HG03460 (cell line): ENCODE measurements around the gene PSMD11.
"Not testable (repeated sequence)": the region's sequence is repeated elsewhere in the genome, so short reads cannot be mapped to it uniquely, and the experiment has no call there.

Source experiments
- ATAC-seq: cut with Tn5 transposase; IDR thresholded peaks from one replicate; pipeline ENCODE4 v1.9.1; 2021; ENCODE audit not compliant: unreplicated experiment

The PSMD11 gene

DNA sequence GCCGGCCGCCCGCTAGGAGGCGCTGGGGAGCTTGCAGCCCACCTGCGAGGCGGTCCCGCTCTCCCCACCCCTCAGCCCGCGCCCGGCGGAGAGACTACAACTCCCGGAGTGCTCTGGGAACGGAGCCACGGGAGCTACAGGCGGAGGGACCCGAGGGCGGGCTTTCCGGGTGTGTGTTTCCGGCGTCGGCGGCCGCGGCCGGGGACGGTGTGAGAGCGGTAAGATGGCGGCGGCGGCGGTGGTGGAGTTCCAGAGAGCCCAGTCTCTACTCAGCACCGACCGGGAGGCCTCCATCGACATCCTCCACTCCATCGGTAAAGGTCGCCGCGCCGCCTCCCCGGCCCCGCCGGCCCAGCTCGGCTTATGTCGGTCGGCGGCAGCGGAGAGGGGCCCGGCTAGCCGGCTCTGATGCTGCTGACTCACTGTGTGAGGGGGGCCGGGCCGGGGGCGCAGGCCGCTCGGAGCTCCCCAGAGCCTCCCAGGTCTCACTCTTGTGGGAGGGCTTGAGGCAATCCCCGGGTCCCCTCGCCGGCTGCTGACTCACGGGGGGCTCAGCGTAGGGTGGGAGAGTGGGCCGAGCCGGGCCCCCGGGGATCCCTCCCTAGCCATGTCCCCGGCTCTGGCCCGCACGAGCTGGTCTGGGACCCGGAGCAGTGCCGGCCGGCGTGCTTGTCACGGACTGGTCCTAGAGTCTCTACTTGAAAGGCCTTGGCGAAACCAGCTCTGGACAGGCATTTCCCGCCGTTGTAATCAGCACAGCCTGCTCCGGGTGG lies at the start of gene PSMD11:
Gene PSMD11 (plus strand): TSS at position 210 of the 773 bp plus-strand sequence. CDS start 14 bp downstream, at position 224.
- ATAC-seq = peak; percentile 84

DNA sequence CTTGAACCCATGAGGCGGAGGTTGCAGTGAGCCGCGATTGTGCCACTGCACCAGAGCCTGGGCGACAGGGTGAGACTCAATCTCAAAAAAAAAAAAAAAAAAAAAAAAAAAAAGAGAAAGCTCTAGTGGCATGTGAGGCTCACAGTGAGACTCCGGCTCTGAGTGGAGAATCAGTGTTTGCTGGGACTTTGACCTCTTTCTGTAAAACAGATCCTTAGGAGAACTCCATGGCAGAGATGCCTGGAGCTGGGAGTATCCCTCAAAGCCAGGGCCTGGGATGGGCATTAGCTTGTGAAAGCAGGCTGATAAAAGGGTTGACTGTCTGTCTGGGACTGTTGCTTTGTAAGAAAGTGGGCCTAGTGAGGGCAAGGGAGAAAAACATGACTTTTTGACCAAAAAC lies 48.0 kb upstream of the PSMD11 start:
- ATAC-seq = no peak

DNA sequence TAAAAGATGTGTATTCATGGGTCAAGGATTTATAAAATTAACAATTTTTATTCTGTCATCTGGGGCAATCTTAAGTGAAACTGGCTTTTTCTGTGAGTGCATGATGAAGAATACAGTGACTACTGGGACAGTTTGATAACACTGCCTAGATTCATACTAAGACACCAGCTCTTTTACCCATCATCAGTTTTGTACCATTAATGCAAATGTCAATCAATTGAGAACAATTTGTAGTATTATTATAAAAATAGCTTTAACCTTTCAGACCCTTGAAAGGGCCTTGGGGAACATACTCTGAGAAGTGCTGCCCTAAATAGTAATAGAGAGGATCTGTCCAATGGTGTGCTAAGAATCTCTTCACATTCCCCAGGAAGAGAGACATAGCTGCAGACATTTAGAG lies 45.4 kb upstream of the PSMD11 start:
- ATAC-seq = no peak

DNA sequence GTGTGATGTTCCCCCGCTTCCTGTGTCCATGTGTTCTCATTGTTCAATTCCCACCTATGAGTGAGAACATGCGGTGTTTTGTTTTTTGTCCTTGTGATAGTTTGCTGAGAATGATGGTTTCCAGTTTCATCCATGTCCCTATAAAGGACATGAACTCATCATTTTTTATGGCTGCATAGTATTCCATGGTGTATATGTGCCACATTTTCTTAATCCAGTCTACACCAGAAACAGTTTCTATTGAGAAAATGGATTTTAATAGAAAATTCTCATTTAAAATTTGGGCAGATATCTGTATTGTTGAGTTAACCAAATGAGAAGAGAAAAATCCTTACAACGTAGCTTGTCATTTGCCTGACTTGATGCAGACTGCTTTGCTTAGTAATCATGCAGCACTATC lies 34.2 kb upstream of the PSMD11 start:
- ATAC-seq = not testable (repeated sequence)

DNA sequence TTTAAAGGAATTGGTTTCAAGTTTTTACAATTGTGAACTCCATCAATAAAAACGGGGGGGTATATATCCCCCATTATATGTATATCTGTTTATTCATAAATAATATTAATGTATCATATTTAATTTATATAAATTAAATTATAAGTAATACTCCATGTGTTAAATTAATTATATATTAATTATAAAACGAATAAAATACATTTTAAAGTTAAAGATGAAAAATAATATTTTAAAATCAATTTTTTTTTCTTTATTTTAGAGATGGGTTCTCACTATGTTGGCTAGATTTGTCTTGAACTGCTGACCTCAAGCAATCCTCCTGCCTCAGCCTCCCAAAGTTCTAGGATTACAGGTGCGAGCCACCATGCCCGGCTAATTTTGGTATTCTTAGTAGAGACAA lies 17.4 kb upstream of the PSMD11 start:
- ATAC-seq = no peak

DNA sequence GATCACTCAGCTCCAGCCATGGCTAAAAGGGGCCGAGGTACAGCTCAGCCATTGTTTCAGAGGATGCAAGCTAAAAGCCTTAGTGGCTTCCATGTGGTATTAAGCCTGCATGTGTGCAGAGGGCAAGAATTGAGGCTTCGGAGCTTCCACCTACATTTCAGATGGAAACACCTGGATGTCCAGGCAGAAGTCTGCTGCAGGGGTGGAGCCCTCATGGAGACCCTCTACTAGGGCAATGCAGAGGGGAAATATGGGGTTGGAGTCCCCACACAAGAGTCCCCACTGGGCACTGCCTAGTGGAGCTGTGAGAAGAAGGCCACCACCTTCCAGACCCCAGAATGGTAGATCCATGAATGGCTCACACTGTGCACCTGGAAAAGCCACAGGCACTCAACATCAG lies 14.7 kb upstream of the PSMD11 start:
- ATAC-seq = no peak

DNA sequence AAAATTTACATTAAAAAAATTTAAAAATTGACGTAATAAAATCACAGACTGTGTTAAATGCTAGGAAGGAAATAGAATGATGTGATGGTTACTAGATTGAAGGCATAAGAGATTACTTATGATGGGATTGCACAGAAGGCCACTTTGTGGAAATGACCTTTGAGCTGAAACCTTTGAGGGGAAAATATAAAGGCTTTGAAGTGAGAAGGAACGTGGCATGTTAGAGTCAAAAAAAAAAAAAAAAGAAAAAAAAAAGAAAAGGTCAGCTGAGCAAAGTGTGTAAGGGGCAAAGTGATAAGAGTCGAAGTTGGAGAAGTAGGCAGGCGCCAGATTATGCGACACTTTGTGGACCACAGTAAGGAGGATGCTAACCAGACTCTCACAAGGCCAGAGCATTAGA lies 3.6 kb upstream of the PSMD11 start:
- ATAC-seq = no peak

DNA sequence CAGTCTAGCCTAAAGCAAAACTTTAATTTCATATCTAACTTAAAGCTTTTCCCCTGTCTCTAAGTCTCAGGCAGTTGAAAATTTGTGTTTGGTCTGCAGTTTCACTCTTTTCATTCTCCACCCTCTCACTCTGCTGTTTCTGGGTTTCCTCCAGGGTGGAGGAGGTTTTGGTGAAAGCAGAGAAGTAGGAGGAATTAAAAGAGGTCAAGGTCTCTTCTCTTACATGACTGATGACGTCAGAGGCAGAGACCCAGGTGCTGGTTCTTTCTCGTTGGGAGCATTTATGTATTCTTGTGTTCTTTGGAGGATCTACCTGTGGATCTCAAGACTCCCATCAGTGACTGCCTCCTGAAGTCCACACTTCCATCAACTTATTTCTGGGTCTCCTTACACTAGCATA lies 2.4 kb upstream of the PSMD11 start:
- ATAC-seq = no peak

DNA sequence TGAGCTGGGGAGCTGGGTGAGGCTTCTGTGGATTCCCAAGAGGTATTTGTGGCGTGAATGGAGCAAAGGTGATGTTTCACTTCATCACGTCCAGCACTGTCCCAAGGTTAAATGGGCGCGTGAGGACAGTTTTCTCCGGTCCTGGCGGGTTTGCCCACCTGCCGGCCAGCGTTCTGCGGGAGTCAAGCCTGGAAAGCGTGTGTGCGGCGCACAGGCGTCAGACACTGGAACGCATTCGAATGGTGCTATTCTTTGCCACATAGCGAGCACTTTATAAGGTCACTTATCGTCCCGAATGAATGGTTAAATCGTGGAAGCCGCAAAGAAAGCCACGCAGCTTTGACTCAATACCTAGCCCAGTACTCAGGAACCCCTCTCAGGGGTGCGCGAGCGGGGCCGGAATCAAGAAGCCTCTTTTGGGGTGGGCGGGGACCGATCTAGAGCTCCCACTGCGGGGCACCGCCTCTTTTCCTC lies 446 bp upstream of the PSMD11 start:
- ATAC-seq = no peak

DNA sequence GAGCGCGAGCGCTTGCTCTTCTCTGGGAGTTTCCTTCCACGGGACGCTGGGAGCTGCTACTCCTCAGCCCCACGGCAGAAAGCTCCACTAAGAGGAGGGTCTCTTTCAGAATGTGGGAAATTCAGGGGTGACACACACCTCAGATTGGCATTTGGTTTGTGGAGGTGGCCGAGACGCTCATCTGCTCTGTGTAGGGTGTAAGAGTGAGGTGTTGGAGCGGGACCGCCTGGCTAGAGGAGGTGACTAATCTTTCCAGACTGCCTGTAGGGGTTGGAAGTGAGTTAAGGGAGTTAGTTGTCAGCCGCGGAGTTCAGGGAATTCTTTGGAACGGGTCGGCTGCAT lies 735 bp downstream of the PSMD11 start:
- ATAC-seq = peak; percentile 28

DNA sequence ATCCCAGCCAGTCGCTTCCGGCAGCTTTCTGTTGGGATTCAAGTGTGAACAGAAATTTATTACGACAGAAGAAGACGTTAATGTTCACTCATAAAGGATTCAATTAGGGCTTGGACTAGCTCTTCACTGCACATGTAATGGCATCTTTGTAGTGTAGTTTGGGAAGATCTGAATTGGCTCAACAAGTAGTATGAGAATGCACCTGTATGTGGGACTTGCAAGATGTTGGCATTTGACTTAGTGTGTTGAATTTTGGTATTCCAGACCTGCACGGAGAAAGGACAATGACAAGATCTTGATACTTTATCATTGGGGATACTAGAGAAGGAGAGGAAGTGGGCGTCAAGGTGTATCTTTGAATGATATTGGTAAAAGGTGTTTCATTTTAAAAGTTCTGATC lies 1.2 kb downstream of the PSMD11 start:
- ATAC-seq = no peak

DNA sequence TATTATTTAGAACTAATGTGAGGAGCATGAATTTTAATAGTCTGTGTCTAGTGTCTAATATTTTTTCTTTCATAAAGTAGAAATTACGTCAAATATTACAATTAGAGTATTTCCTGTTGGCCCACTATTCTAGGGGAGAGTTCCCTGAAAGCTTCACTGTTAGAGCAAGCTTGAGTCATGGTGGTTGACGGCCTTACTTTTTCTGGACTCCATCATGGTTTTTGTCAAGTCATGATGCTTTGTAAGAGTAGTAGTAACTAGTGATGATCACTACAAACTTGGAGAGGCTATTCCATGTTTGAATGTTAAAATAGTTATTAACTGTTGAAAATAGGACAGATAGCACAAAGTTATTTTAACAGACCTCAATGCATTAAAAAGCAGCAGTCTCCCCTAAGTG lies 1.7 kb downstream of the PSMD11 start:
- no peak for ATAC-seq

DNA sequence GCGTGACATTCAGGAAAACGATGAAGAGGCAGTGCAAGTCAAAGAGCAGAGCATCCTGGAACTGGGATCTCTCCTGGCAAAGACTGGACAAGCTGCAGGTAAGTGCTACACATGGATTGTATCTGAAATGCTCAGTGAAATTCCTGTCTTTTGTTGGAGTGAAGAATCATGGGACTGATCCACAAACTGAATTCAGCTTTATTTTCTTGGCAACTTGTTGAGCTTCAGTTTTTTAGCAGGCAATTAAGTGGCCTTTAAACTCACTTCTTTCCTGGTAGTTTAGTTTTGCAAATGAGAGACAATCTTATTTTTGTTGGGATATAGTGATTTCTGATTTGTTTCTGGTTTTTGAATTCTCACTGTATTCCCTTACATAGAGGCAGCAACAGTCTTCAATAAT lies 2.6 kb downstream of the PSMD11 start:
- ATAC-seq = no peak

DNA sequence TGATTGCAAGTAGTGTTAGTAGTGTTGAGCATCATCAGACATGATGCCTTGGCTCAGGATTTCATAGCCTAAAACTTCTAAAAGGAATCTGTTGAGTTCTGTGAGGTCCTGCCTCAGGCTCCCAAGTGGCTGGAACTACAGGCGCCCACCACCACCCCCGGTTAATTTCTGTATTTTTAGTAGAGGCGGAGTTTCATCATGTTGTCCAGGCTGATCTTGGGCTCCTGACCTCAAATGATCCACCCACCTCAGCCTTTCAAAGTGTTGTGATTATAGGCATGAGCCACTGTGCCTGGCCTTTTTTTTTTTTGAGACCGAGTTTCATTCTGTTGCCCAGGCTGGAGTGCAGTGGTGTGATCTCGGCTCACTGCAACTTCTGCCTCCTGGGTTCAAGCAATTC lies 5.7 kb downstream of the PSMD11 start:
- no peak for ATAC-seq

DNA sequence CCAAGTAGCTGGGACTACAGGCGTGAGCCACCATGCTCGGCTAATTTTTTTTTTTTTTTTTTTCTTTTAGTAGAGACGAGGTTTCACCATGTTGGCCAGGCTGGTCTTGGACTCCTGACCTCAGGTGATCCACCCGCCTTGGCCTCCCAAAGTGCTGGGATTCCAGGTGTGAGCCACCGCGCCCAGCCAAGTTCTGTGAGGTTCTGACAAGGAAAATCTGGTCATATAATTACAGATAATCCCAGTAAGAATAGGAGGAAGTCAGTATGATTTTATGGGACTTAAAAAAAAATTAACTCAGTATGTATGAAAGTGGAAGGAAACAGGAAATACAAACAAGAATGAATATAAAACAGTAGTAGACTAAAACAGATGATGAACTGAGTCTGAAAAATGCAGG lies 6.1 kb downstream of the PSMD11 start:
- not testable (repeated sequence) for ATAC-seq

DNA sequence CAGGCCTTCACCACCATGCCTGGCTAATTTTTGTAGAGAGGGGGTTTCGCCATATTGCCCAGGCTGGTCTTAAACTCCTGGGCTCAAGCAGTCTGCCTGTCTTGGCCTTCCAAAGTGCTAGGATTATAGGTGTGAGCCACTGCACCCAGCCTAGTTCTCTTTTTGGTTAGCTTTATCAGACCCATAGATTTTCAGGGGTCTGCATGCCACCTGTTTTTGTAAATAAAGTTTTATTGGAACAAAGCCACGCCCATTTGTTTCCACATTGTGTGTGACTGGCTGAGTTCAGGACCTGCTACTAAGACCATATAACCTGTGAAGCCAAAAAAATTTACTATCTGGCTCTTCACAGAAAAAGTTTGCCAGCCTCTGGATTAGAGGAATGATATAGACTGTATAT lies 7.6 kb downstream of the PSMD11 start:
- no peak for ATAC-seq

DNA sequence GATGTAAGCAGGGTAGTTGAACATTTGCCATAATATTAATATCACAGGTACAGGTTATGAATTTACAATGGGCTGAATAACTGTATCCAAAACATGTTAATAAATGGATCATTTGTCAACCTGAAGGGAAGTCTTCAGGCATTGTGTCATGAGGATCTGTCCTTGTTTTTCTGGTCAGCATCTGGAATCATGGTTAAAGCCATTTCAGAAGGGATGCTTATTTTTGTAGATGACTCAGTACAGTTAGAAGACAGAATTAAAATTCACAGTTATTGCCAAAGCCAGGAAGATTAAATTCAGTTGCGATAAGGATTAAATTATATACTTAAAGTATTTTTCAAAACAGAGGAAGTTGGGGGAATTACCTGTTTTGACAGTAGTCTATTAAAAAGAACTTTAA lies 8.0 kb downstream of the PSMD11 start:
- no peak for ATAC-seq

DNA sequence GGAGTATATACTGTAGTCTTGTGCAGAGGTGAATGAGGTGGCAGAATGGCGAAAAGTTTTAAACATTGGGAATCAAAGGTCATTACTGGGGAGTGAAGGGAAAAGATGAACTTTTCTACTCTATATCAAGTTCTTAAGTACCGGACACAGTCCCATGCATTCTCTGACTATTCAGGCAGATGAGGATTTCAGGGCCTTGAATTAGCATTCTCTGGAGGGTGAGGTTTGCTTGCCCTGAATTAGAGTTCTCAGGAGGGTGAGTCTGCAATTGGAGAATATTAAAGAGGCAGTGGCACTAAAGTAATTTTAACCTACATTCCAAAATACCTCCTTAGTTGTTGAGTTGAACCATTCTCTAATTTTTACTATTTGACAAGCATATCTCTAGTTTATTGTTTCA lies 9.1 kb downstream of the PSMD11 start:
- ATAC-seq = no peak

DNA sequence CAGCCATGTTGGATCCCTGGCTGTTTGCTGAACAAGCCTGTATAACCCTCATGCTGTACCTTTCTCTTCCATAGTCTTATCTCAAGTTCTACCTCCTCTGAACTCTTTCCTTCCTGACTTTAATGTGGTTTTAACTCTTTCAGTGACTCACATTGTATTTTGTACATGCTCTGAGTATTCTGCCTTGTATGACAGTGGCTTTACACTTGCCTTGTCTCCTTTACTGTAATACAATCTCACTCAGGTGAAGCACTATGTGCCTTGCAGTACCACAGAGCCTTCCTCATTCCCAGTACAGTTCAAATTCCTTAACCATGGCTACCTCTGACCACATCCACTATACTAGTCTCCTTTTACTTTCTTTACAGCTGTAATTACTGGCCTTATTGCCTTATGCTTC lies 14.1 kb downstream of the PSMD11 start:
- ATAC-seq = no peak

DNA sequence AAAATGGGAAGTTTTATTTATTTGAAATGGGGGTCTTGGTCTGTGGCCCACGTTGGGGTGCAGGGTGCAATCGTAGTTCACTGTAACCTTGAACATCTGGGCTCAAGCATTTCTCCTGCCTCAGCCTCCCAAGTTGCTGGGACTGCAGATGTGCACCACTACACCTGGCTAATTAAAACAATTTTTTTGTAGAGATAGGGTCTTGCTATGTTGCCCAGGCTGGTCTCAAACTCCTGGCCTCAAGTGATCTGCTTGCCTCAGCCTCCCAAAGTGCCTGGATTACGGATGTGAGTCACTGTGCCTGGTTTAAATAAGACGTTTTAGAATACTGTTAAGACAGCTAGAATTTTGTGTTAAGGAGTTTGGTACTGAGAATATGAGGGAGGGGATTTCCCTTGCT lies 15.7 kb downstream of the PSMD11 start:
- no peak for ATAC-seq

DNA sequence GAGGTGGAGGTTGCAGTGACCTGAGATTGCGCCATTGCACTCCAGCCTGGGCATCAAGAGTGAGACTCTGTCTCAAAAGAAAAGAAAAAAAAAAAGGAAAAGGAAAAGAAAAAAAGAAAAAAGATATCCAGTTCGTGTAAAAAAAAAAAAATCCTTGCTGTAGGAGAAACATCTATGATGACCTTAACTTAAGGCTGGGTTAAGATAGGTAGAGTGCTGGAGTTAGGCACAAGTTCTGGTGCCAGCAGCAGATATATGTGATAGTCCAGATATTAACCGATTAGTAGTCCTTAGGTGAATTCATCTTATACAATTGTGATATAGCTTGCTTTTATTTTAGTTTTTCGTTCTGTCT lies 17.2 kb downstream of the PSMD11 start:
- ATAC-seq = no peak

DNA sequence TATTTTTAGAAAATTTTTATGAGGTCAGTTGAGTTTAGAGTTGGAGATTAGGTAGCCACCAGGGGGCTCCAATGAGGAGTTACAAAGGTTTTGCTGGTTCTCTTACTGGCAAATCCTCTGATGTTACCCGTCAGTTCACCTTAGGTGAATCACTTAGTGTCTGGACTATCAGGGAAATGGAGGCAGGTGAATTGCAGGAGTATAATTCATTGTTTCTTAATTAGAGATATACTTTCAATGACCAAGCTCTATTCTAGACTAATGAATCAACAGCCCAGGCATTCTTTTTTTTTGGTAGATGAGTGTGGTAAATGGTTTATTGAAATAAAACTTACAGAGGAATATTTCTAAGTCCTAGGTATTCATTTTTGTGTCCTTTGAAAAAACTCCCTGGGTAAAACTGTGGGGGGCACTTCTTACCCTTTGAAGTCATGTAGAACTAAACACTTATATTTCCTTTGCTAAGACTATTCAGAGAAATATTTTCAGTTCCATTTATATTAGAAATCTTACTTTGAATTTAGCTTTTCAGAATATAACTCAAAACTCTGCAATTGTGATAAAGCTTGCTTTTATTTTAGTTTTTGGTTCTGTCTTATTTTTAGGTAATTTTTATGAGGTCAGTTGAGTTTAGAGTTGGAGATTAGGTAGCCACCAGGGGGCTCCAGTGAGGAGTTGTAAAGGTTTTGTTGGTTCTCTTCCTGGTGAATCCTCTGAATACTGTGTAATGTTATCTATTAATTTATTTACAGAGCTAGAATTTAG lies 17.7 kb downstream of the PSMD11 start:
- ATAC-seq = no peak

DNA sequence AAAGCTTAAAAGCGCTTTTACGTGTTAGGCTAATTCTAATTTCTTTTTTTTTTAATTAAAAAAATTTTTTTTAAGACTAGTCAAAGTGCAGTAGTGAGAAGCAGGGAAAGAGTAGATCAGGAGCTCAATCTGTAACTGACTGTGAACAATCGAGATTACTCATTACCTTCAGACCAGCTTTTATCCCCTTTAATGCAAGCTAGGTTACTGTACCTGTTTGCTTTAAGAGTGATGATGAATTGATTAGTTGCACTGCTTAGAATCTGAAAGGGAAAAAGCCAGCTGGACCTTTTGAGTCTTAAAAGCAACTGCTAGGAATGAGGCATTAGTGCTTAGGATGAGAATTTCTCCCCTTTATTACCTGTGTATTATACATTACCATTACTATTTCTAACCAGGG lies 19.0 kb downstream of the PSMD11 start:
- no peak for ATAC-seq
